ENCODE results near the gene TROAP.
"Not testable (repeated sequence)": the region's sequence is repeated elsewhere in the genome, so short reads cannot be mapped to it uniquely, and the experiment has no call there.

TROAP gene

GRCh38 chr12:49309386-49309785 lies 13.7 kb upstream of the TROAP start:
- no peak overlapping the region for H3K27ac ChIP-seq (ENCODE audit: low read depth, low read length)
- H3K27me3 ChIP-seq (ENCODE audit: control insufficient read depth in 5 of 5, insufficient read depth in 4 of 5, low read length in 5 of 5) = peaks cover 0 to 2% (median 0%) of the 10 kb centered on the region in 5 donors
- no peaks in the 10 kb centered on the region for H3K9me3 ChIP-seq (ENCODE audit: control insufficient read depth in 5 of 5, low read length in 5 of 5)
- no peak overlapping the region for H3K9ac ChIP-seq (ENCODE audit: low read length in 5 of 5)
- no peak overlapping the region for H3K4me3 ChIP-seq (ENCODE audit: low read depth in 1 of 5, low read length in 5 of 5)
- no peaks in the 10 kb centered on the region for H3K4me1 ChIP-seq (ENCODE audit: control insufficient read depth in 5 of 5, insufficient read depth in 5 of 5, low read length in 5 of 5)
- H3K36me3 ChIP-seq (ENCODE audit: control insufficient read depth in 5 of 5, insufficient read depth in 5 of 5, low read length in 5 of 5) = no peaks in the 10 kb centered on the region

GRCh38 chr12:49310451-49311000 lies 12.5 kb upstream of the TROAP start:
- H3K4me1 ChIP-seq (ENCODE audit: control insufficient read depth in 5 of 5, insufficient read depth in 5 of 5, low read length in 5 of 5); H3K27ac ChIP-seq (ENCODE audit: low read depth, low read length); H3K27me3 ChIP-seq (ENCODE audit: control insufficient read depth in 5 of 5, insufficient read depth in 4 of 5, low read length in 5 of 5); H3K9me3 ChIP-seq (ENCODE audit: control insufficient read depth in 5 of 5, low read length in 5 of 5); H3K4me3 ChIP-seq (ENCODE audit: low read depth in 1 of 5, low read length in 5 of 5); H3K9ac ChIP-seq (ENCODE audit: low read length in 5 of 5); H3K36me3 ChIP-seq (ENCODE audit: control insufficient read depth in 5 of 5, insufficient read depth in 5 of 5, low read length in 5 of 5): not testable (repeated sequence)

DNA sequence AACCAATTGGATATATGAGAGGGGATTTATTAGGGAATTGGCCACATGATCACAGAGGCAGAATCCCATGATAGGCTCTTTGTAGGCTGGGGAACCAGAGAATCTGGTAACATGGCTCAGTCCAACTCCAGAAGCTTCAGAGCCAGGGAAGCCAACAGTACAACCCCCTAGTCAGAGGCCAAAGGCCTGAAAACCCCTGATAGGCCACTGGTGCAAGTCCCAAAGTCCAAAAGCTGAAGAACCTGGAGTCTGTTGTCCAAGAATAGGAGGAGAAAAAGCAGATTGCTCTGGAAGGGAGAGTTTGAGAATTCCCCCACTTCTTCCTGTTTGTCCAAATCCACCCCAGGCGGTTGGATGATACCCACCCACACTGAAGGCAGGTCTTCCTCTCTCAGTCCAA lies 8.2 kb upstream of the TROAP start:
- H3K27me3 ChIP-seq (ENCODE audit: control insufficient read depth in 5 of 5, insufficient read depth in 4 of 5, low read length in 5 of 5) = no peaks in the 10 kb centered on the region
- no peak overlapping the region for H3K4me3 ChIP-seq (ENCODE audit: low read depth in 1 of 5, low read length in 5 of 5)
- no peak overlapping the region for H3K27ac ChIP-seq (ENCODE audit: low read depth, low read length)
- H3K9ac ChIP-seq (ENCODE audit: low read length in 5 of 5) = no peak overlapping the region
- H3K9me3 ChIP-seq (ENCODE audit: control insufficient read depth in 5 of 5, low read length in 5 of 5) = no peaks in the 10 kb centered on the region
- H3K4me1 ChIP-seq (ENCODE audit: control insufficient read depth in 5 of 5, insufficient read depth in 5 of 5, low read length in 5 of 5) = no peaks in the 10 kb centered on the region
- no peaks in the 10 kb centered on the region for H3K36me3 ChIP-seq (ENCODE audit: control insufficient read depth in 5 of 5, insufficient read depth in 5 of 5, low read length in 5 of 5)

DNA sequence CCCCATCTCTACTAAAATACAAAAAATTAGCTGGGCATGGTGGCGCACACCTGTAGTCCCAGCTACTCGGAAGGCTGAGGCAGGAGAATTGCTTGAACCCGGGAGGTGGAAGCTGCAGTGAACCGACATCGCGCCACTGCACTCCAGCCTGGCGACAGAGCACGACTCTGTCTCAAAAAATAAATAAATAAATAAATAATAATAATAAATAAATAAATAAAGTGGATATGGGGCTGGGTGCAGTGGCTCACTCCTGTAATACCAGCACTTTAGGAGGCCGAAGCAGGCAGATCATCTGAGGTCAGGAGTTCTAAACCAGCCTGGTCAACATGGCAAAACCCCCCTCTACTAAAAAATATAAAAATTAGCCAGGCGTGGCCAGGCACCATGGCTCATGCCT lies 5.9 kb upstream of the TROAP start:
- not testable (repeated sequence) for H3K4me3 ChIP-seq (ENCODE audit: low read depth in 1 of 5, low read length in 5 of 5); H3K9me3 ChIP-seq (ENCODE audit: control insufficient read depth in 5 of 5, low read length in 5 of 5); H3K36me3 ChIP-seq (ENCODE audit: control insufficient read depth in 5 of 5, insufficient read depth in 5 of 5, low read length in 5 of 5); H3K27ac ChIP-seq (ENCODE audit: low read depth, low read length); H3K4me1 ChIP-seq (ENCODE audit: control insufficient read depth in 5 of 5, insufficient read depth in 5 of 5, low read length in 5 of 5); H3K27me3 ChIP-seq (ENCODE audit: control insufficient read depth in 5 of 5, insufficient read depth in 4 of 5, low read length in 5 of 5); H3K9ac ChIP-seq (ENCODE audit: low read length in 5 of 5)

- not testable (repeated sequence) for H3K4me3 ChIP-seq (ENCODE audit: low read depth in 1 of 5, low read length in 5 of 5); H3K27ac ChIP-seq (ENCODE audit: low read depth, low read length); H3K9me3 ChIP-seq (ENCODE audit: control insufficient read depth in 5 of 5, low read length in 5 of 5); H3K27me3 ChIP-seq (ENCODE audit: control insufficient read depth in 5 of 5, insufficient read depth in 4 of 5, low read length in 5 of 5); H3K36me3 ChIP-seq (ENCODE audit: control insufficient read depth in 5 of 5, insufficient read depth in 5 of 5, low read length in 5 of 5); H3K9ac ChIP-seq (ENCODE audit: low read length in 5 of 5)
- peaks cover 0 to 19% (median 15%) of the 10 kb centered on the region in 5 donors for H3K4me1 ChIP-seq (ENCODE audit: control insufficient read depth in 5 of 5, insufficient read depth in 5 of 5, low read length in 5 of 5)
Observed at GRCh38 chr12:49320411-49321103, 2.5 kb upstream of the TROAP start.

DNA sequence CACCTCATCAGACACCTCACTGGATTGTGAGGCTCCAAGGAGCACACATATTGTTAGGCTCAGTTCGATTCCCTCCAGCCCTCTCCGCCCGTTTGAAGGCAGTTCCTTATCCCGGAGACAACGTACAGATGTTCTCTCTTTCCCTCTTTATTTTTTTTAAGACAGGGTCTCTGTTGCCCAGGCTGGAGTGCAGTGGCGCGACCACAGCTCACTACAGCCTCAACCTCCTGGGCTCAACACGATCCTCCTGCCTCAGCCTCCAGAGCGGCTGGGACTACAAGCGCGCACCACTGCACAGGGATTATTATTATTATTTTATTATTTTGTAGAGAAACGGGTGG lies 718 bp upstream of the TROAP start:
- Histone ChIP-seq H3K36me3 (ENCODE audit: control insufficient read depth in 5 of 5, insufficient read depth in 5 of 5, low read length in 5 of 5) (no peaks in the 10 kb centered on the region), H3K27ac (ENCODE audit: low read depth, low read length) (no peak overlapping the region), H3K4me3 (ENCODE audit: low read depth in 1 of 5, low read length in 5 of 5) (peak overlapping the region; percentile 63 to 82 (median 77)), H3K4me1 (ENCODE audit: control insufficient read depth in 5 of 5, insufficient read depth in 5 of 5, low read length in 5 of 5) (peaks cover 0 to 19% (median 15%) of the 10 kb centered on the region in 5 donors), H3K9ac (ENCODE audit: low read length in 5 of 5) (peak overlapping the region in 4 of 5 donors; percentile 55 to 86 (median 78)), H3K27me3 (ENCODE audit: control insufficient read depth in 5 of 5, insufficient read depth in 4 of 5, low read length in 5 of 5) (no peaks in the 10 kb centered on the region), H3K9me3 (ENCODE audit: control insufficient read depth in 5 of 5, low read length in 5 of 5) (no peaks in the 10 kb centered on the region)

- Histone ChIP-seq H3K9ac (ENCODE audit: low read length in 5 of 5) (peak overlapping the region in 4 of 5 donors; percentile 31 to 74 (median 49)), H3K27me3 (ENCODE audit: control insufficient read depth in 5 of 5, insufficient read depth in 4 of 5, low read length in 5 of 5) (no peaks in the 10 kb centered on the region), H3K36me3 (ENCODE audit: control insufficient read depth in 5 of 5, insufficient read depth in 5 of 5, low read length in 5 of 5) (no peaks in the 10 kb centered on the region), H3K9me3 (ENCODE audit: control insufficient read depth in 5 of 5, low read length in 5 of 5) (no peaks in the 10 kb centered on the region), H3K27ac (ENCODE audit: low read depth, low read length) (no peak overlapping the region), H3K4me1 (ENCODE audit: control insufficient read depth in 5 of 5, insufficient read depth in 5 of 5, low read length in 5 of 5) (peaks cover 0 to 19% (median 15%) of the 10 kb centered on the region in 5 donors), H3K4me3 (ENCODE audit: low read depth in 1 of 5, low read length in 5 of 5) (peak overlapping the region; percentile 65 to 82 (median 77))
Observed at GRCh38 chr12:49323524-49324097, 556 bp downstream of the TROAP start.

GRCh38 chr12:49325606-49326005 lies 2.6 kb downstream of the TROAP start:
- Histone ChIP-seq H3K27ac (ENCODE audit: low read depth, low read length) (no peak overlapping the region), H3K9me3 (ENCODE audit: control insufficient read depth in 5 of 5, low read length in 5 of 5) (no peaks in the 10 kb centered on the region), H3K9ac (ENCODE audit: low read length in 5 of 5) (no peak overlapping the region), H3K36me3 (ENCODE audit: control insufficient read depth in 5 of 5, insufficient read depth in 5 of 5, low read length in 5 of 5) (no peaks in the 10 kb centered on the region), H3K4me3 (ENCODE audit: low read depth in 1 of 5, low read length in 5 of 5) (no peak overlapping the region), H3K4me1 (ENCODE audit: control insufficient read depth in 5 of 5, insufficient read depth in 5 of 5, low read length in 5 of 5) (peaks cover 0 to 19% (median 15%) of the 10 kb centered on the region in 5 donors), H3K27me3 (ENCODE audit: control insufficient read depth in 5 of 5, insufficient read depth in 4 of 5, low read length in 5 of 5) (peaks cover 0 to 10% (median 0%) of the 10 kb centered on the region in 5 donors)

DNA sequence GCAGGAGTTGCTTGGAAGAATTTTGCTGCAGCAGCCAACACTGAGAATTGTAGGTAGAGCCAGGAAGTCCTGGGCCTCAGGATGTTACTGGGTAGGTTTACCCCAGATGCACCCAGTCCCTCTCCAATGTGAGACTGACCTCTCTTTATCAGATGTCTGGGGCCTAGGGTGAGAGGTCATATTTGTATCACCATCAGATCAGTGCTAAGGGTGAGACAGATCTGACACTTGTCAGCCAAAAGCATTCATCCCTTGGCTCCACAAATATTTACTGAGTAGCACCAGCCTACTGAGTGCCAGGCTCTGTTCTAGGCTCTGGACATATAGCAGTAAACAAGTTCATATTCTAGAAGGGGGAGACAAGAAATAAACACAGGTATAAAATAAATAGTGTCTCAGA lies 4.3 kb downstream of the TROAP start:
- peaks cover under 1 to 22% (median 5%) of the 10 kb centered on the region in 5 donors for H3K27me3 ChIP-seq (ENCODE audit: control insufficient read depth in 5 of 5, insufficient read depth in 4 of 5, low read length in 5 of 5)
- H3K4me3 ChIP-seq (ENCODE audit: low read depth in 1 of 5, low read length in 5 of 5) = no peak overlapping the region
- H3K27ac ChIP-seq (ENCODE audit: low read depth, low read length) = no peak overlapping the region
- no peak overlapping the region for H3K9ac ChIP-seq (ENCODE audit: low read length in 5 of 5)
- H3K4me1 ChIP-seq (ENCODE audit: control insufficient read depth in 5 of 5, insufficient read depth in 5 of 5, low read length in 5 of 5) = peaks cover 0 to 22% (median 16%) of the 10 kb centered on the region in 5 donors
- H3K9me3 ChIP-seq (ENCODE audit: control insufficient read depth in 5 of 5, low read length in 5 of 5) = no peaks in the 10 kb centered on the region
- H3K36me3 ChIP-seq (ENCODE audit: control insufficient read depth in 5 of 5, insufficient read depth in 5 of 5, low read length in 5 of 5) = no peaks in the 10 kb centered on the region

GRCh38 chr12:49327887-49328286 lies 4.8 kb downstream of the TROAP start:
- H3K27ac ChIP-seq (ENCODE audit: low read depth, low read length) = no peak overlapping the region
- no peak overlapping the region for H3K9ac ChIP-seq (ENCODE audit: low read length in 5 of 5)
- no peaks in the 10 kb centered on the region for H3K36me3 ChIP-seq (ENCODE audit: control insufficient read depth in 5 of 5, insufficient read depth in 5 of 5, low read length in 5 of 5)
- peaks cover 0 to 21% (median 15%) of the 10 kb centered on the region in 5 donors for H3K4me1 ChIP-seq (ENCODE audit: control insufficient read depth in 5 of 5, insufficient read depth in 5 of 5, low read length in 5 of 5)
- no peak overlapping the region for H3K4me3 ChIP-seq (ENCODE audit: low read depth in 1 of 5, low read length in 5 of 5)
- H3K9me3 ChIP-seq (ENCODE audit: control insufficient read depth in 5 of 5, low read length in 5 of 5) = no peaks in the 10 kb centered on the region
- H3K27me3 ChIP-seq (ENCODE audit: control insufficient read depth in 5 of 5, insufficient read depth in 4 of 5, low read length in 5 of 5) = peaks cover 4 to 26% (median 9%) of the 10 kb centered on the region in 5 donors
